WI38 (cell line): Measurements from ENCODE around the gene WNT10A.
A peak's percentile ranks its signal among the peaks of the same experiment; 100 is the strongest.

Experiments used
- H3K4me3 ChIP-seq: 2 replicates; pipeline ENCODE4 v1.5.1; 2011; ENCODE audit warnings: low read depth, mild to moderate bottlenecking, control low read depth, low read length
- TF ChIP-seq, protein P1 (sequence below): IDR thresholded peaks from 2 replicates; pipeline ENCODE4 v1.5.1; 2012; ENCODE audit warnings: low read depth, mild to moderate bottlenecking, control low read depth, low read length

WNT10A gene

DNA sequence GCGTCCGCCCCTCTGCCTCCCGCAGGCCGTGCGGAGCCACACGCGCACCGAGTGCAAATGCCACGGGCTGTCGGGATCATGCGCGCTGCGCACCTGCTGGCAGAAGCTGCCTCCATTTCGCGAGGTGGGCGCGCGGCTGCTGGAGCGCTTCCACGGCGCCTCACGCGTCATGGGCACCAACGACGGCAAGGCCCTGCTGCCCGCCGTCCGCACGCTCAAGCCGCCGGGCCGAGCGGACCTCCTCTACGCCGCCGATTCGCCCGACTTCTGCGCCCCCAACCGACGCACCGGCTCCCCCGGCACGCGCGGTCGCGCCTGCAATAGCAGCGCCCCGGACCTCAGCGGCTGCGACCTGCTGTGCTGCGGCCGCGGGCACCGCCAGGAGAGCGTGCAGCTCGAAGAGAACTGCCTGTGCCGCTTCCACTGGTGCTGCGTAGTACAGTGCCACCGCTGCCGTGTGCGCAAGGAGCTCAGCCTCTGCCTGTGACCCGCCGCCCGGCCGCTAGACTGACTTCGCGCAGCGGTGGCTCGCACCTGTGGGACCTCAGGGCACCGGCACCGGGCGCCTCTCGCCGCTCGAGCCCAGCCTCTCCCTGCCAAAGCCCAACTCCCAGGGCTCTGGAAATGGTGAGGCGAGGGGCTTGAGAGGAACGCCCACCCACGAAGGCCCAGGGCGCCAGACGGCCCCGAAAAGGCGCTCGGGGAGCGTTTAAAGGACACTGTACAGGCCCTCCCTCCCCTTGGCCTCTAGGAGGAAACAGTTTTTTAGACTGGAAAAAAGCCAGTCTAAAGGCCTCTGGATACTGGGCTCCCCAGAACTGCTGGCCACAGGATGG is 7.1 kb upstream of the WNT10A start:
- no peak overlapping the region for H3K4me3 ChIP-seq
- TF ChIP-seq, protein P1, sequence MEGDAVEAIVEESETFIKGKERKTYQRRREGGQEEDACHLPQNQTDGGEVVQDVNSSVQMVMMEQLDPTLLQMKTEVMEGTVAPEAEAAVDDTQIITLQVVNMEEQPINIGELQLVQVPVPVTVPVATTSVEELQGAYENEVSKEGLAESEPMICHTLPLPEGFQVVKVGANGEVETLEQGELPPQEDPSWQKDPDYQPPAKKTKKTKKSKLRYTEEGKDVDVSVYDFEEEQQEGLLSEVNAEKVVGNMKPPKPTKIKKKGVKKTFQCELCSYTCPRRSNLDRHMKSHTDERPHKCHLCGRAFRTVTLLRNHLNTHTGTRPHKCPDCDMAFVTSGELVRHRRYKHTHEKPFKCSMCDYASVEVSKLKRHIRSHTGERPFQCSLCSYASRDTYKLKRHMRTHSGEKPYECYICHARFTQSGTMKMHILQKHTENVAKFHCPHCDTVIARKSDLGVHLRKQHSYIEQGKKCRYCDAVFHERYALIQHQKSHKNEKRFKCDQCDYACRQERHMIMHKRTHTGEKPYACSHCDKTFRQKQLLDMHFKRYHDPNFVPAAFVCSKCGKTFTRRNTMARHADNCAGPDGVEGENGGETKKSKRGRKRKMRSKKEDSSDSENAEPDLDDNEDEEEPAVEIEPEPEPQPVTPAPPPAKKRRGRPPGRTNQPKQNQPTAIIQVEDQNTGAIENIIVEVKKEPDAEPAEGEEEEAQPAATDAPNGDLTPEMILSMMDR: no peak

DNA sequence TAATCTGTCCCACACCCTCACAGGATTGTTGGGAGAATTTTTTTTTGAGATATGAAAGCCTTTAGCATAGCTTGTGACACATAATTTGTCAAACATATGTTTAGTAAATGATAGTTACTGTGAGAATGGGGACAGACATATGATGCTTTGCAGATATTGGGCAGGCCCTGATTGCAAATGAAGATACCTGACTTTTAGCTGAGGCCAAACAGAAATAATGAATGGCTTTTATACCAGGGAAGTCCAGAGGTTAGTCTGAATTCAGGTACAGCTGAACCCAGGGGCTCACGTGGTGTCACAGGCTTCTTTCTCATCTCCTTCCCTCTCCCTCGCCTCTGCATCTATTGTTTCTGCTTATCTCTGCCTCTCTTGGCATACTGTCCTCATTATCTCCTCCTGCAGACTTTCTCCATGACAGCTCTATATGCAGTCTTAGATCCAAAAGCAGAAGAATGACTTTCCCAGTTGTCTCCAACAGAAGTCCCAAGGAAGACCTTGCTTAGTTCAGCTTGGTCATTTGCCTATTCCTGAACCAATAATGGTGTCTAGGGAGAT is 4.9 kb upstream of the WNT10A start:
- no peak overlapping the region for H3K4me3 ChIP-seq
- TF ChIP-seq, protein P1: no peak

DNA sequence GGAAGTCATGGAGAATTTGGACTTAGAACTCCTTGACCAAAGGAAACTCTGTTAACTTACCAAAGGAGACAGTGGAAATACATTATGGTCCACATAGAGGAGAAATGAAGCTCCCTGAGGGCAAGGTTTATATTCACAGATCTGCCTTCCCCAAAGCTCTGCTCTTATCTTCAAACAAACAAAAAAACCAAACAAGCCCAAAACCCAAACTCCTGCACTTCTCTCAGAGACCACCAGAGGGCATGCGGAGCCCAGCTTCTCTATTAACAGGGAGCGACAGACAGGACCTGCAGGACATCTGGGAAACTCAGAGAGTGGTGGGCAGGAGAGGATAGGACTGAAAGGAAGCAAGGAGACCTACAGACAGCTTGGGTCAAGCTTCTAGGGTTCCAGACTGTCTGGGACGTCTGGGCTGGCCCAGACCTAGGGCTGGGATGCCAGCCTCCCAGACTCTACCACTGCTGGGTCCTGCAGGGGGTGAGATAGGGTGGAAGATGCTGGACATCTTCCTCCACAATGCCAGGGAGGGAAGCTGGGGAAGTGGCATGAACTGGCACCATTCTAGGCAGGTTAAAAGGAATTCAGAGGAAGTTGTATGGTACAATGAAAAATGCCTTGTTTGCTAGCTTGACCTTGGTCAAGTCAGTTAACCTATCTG is 4.0 kb upstream of the WNT10A start:
- H3K4me3 ChIP-seq: no peak overlapping the region
- TF ChIP-seq, protein P1: peak; percentile 96

DNA sequence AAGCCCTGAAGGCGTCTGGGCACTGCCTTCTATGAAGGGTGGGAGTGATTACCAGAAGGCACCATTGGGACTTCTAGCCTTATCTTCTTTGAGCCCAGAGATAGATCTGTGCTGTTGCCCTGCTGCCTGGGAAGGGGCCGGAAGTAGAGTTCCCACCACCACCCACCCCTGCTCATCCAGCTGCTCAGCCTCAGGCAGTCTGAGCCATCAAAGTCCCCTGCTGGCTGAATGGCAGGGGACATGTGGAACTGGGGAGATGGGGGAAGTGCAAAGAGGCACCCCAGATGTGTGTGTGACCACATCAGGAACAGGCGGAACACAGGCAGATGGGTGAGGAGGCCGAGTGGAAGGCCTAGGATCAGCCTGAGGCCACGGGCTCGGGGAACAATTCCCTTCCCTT is 3.3 kb upstream of the WNT10A start:
- TF ChIP-seq, protein P1: no peak
- no peak overlapping the region for H3K4me3 ChIP-seq

DNA sequence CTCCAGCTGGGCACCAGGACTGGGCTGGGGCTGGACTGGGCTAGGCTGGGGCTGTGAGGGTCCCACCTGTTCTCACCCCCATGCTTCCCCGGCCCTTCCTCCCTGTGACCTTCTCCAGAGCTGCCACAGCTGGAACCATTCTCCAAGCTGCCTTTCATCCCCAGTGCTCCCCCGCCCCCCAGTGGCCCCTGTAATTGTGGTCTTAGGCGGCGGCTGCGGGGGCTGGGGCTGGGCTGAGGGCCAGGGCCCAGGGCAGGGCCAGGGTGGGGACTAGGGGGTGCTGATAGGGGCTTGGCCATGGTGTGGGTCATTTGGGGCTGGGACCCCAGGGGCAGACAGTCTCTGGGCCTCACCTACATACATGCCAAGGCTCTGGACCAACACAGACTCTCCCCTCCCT is 2.8 kb upstream of the WNT10A start:
- TF ChIP-seq, protein P1: no peak
- H3K4me3 ChIP-seq: no peak overlapping the region

DNA sequence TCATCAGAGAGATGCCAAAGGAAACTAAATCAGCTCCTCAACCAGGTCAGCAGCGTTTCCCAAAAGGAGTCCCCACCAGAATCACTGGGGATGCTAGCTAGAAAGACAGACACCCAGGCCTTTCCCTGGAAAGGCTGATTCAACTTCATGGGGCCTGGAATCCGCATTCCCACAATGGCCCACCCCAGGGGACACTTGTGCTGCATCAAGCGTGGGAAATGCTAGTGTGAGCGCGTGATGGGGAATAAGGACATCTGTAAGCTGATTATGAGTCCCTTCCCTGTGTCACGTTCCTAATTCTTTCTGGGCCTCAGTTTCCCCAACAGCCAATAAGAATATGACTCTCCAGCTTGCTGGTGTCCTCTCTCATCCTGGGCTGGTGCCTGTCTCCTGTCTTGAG is 2.2 kb upstream of the WNT10A start:
- H3K4me3 ChIP-seq: no peak overlapping the region
- TF ChIP-seq, protein P1: no peak
